GM20000 (cell line): Measurements from ENCODE around the gene ANKRD13B.

Source experiments
- DNase-seq: peaks from one replicate; pipeline ENCODE4 v3.0.0; 2012; ENCODE audit warnings: low spot score
- CTCF ChIP-seq: IDR thresholded peaks from 2 replicates; pipeline ENCODE4 v1.5.1; 2012; ENCODE audit warnings: mild to moderate bottlenecking, control low read depth; ENCODE audit errors: extremely low read depth, missing control alignments

ANKRD13B gene

GRCh38 chr17:29663155-29663554, 70.2 kb downstream of the ANKRD13B start:
- no peak for TF ChIP-seq CTCF
- DNase-seq, result no peak
